HepG2 (cell line): ENCODE results near the gene CYCS. TPM values are rescaled to one million over a fixed set of nuclear protein-coding genes. Genes with fewer than 3 reads are reported as not detected.

Source experiments
- ELF3 ChIP-seq: IDR thresholded peaks from 2 replicates; pipeline ENCODE4 v1.6.1; 2016; ENCODE audit warnings: missing genetic modification reagents, missing compliant biosample characterization
- GATAD1 ChIP-seq: IDR thresholded peaks from 2 replicates; pipeline ENCODE4 v1.6.1; 2016; ENCODE audit warnings: missing genetic modification reagents, missing compliant biosample characterization
- MAFG ChIP-seq: sonication (generic); formaldehyde crosslinking; IDR thresholded peaks from 2 replicates; pipeline ENCODE4 v1.5.1; 2020; ENCODE audit warnings: mild to moderate bottlenecking, missing genetic modification reagents
- polyA plus RNA-seq, 8 experiments: library from polyadenylated mRNA; depleted of rRNA in 3 of 8; stranded (reverse) in 7 of 8; unstranded in 1 of 8; fragments of >200 nt; fragmentation: Illumina TruSeq in 4 of 8; extraction: Trizol in 4 of 8; gene quantifications; 2 replicates each; pipeline versions ENCODE4 v1.2.1 to v1.2.3, GENCODE V29; 2011 to 2016; ENCODE audit warnings: low read depth in 4 of 8, missing spikeins in 1 of 8, mixed read lengths in 1 of 8; ENCODE audit not compliant: insufficient read depth in 1 of 8
- total RNA-seq, 5 experiments: library from RNA; depleted of rRNA; stranded (reverse); fragments of >200 nt; fragmentation: Illumina TruSeq; extraction: Trizol; gene quantifications; 2 replicates each; pipeline ENCODE4 v1.2.3, GENCODE V29; 2016; ENCODE audit warnings: low read depth in 1 of 5
- TF ChIP-seq, protein P1 (sequence below), 2 experiments: fragments of 450-650 bp in 1 of 2; sonication (generic) in 1 of 2; formaldehyde crosslinking in 1 of 2; IDR thresholded peaks; 2 replicates each; pipeline versions ENCODE4 v1.6.1 to v1.8.0; 2016 to 2022; ENCODE audit warnings: antibody characterized with exemption in 1 of 2, mild to moderate bottlenecking in 1 of 2, missing genetic modification reagents in 1 of 2
- TF ChIP-seq, protein P2 (sequence below): IDR thresholded peaks from 2 replicates; pipeline ENCODE4 v1.6.1; 2018; ENCODE audit warnings: missing genetic modification reagents, mild to moderate bottlenecking, missing compliant biosample characterization
- TF ChIP-seq, protein P3 (sequence below): sonication (generic); formaldehyde crosslinking; IDR thresholded peaks from 2 replicates; pipeline ENCODE4 v1.4.0; 2020; ENCODE audit warnings: mild to moderate bottlenecking, low read depth, missing genetic modification reagents
- TF ChIP-seq, protein P4 (sequence below), 2 experiments: IDR thresholded peaks; 2 replicates each; pipeline ENCODE4 v1.6.1; 2011 to 2012; ENCODE audit warnings: low read length in 2 of 2, borderline replicate concordance in 1 of 2, low read depth in 1 of 2, mild to moderate bottlenecking in 1 of 2, moderate library complexity in 1 of 2

Gene CYCS
- total and polyA plus RNA-seq, 2 of the 13 experiments (the other 11 are each of a cell fraction or from before 2014, with no cell fraction given): 35.9 to 202 TPM

DNA sequence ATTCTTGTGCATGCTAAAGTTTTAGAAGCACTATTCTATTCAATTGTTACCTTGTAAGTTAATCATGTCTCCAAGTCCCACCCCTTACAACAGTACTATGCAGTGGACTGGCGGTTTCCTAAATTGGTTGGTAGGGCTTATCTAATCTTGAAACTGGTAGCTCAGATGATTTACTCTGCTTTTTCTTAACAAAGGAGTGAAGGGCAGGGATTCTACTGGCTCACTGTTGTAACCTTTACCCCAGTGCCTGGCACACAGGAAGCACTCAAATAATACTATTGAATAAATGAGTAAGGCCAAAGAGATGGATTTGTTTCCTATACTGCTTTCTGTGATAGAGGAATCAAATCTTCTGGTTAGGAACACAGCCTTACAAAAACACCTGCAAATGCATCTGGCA lies 46.0 kb upstream of the CYCS start (continued):
- TF ChIP-seq, protein P1, sequence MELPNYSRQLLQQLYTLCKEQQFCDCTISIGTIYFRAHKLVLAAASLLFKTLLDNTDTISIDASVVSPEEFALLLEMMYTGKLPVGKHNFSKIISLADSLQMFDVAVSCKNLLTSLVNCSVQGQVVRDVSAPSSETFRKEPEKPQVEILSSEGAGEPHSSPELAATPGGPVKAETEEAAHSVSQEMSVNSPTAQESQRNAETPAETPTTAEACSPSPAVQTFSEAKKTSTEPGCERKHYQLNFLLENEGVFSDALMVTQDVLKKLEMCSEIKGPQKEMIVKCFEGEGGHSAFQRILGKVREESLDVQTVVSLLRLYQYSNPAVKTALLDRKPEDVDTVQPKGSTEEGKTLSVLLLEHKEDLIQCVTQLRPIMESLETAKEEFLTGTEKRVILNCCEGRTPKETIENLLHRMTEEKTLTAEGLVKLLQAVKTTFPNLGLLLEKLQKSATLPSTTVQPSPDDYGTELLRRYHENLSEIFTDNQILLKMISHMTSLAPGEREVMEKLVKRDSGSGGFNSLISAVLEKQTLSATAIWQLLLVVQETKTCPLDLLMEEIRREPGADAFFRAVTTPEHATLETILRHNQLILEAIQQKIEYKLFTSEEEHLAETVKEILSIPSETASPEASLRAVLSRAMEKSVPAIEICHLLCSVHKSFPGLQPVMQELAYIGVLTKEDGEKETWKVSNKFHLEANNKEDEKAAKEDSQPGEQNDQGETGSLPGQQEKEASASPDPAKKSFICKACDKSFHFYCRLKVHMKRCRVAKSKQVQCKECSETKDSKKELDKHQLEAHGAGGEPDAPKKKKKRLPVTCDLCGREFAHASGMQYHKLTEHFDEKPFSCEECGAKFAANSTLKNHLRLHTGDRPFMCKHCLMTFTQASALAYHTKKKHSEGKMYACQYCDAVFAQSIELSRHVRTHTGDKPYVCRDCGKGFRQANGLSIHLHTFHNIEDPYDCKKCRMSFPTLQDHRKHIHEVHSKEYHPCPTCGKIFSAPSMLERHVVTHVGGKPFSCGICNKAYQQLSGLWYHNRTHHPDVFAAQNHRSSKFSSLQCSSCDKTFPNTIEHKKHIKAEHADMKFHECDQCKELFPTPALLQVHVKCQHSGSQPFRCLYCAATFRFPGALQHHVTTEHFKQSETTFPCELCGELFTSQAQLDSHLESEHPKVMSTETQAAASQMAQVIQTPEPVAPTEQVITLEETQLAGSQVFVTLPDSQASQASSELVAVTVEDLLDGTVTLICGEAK (IDR thresholded peaks at IDR 0.05): no peak
- TF ChIP-seq, protein P1 (CRISPR knock-in tag; IDR thresholded peaks at IDR 0.05): no peak
- TF ChIP-seq, protein P2, sequence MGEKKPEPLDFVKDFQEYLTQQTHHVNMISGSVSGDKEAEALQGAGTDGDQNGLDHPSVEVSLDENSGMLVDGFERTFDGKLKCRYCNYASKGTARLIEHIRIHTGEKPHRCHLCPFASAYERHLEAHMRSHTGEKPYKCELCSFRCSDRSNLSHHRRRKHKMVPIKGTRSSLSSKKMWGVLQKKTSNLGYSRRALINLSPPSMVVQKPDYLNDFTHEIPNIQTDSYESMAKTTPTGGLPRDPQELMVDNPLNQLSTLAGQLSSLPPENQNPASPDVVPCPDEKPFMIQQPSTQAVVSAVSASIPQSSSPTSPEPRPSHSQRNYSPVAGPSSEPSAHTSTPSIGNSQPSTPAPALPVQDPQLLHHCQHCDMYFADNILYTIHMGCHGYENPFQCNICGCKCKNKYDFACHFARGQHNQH (CRISPR knock-in tag): no peak
- TF ChIP-seq, protein P3, sequence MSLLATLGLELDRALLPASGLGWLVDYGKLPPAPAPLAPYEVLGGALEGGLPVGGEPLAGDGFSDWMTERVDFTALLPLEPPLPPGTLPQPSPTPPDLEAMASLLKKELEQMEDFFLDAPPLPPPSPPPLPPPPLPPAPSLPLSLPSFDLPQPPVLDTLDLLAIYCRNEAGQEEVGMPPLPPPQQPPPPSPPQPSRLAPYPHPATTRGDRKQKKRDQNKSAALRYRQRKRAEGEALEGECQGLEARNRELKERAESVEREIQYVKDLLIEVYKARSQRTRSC (CRISPR knock-in tag): no peak
- no peak for TF ChIP-seq ELF3 (CRISPR knock-in tag)
- TF ChIP-seq MAFG: no peak
- TF ChIP-seq, protein P4, sequence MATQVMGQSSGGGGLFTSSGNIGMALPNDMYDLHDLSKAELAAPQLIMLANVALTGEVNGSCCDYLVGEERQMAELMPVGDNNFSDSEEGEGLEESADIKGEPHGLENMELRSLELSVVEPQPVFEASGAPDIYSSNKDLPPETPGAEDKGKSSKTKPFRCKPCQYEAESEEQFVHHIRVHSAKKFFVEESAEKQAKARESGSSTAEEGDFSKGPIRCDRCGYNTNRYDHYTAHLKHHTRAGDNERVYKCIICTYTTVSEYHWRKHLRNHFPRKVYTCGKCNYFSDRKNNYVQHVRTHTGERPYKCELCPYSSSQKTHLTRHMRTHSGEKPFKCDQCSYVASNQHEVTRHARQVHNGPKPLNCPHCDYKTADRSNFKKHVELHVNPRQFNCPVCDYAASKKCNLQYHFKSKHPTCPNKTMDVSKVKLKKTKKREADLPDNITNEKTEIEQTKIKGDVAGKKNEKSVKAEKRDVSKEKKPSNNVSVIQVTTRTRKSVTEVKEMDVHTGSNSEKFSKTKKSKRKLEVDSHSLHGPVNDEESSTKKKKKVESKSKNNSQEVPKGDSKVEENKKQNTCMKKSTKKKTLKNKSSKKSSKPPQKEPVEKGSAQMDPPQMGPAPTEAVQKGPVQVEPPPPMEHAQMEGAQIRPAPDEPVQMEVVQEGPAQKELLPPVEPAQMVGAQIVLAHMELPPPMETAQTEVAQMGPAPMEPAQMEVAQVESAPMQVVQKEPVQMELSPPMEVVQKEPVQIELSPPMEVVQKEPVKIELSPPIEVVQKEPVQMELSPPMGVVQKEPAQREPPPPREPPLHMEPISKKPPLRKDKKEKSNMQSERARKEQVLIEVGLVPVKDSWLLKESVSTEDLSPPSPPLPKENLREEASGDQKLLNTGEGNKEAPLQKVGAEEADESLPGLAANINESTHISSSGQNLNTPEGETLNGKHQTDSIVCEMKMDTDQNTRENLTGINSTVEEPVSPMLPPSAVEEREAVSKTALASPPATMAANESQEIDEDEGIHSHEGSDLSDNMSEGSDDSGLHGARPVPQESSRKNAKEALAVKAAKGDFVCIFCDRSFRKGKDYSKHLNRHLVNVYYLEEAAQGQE (IDR thresholded peaks at IDR 0.05; ENCODE audit: borderline replicate concordance in 1 of 2, low read depth in 1 of 2, low read length in 2 of 2): no peak
- TF ChIP-seq GATAD1 (CRISPR knock-in tag): no peak
